GM19351 (cell line): ENCODE measurements around the gene EFNA5.
A peak's percentile ranks its signal among the peaks of the same experiment; 100 is the strongest.

Source experiments
- ATAC-seq: cut with Tn5 transposase; IDR thresholded peaks from one replicate; pipeline ENCODE4 v1.9.1; 2021; ENCODE audit warnings: mild to moderate bottlenecking, moderate library complexity; ENCODE audit not compliant: unreplicated experiment

The EFNA5 gene

DNA sequence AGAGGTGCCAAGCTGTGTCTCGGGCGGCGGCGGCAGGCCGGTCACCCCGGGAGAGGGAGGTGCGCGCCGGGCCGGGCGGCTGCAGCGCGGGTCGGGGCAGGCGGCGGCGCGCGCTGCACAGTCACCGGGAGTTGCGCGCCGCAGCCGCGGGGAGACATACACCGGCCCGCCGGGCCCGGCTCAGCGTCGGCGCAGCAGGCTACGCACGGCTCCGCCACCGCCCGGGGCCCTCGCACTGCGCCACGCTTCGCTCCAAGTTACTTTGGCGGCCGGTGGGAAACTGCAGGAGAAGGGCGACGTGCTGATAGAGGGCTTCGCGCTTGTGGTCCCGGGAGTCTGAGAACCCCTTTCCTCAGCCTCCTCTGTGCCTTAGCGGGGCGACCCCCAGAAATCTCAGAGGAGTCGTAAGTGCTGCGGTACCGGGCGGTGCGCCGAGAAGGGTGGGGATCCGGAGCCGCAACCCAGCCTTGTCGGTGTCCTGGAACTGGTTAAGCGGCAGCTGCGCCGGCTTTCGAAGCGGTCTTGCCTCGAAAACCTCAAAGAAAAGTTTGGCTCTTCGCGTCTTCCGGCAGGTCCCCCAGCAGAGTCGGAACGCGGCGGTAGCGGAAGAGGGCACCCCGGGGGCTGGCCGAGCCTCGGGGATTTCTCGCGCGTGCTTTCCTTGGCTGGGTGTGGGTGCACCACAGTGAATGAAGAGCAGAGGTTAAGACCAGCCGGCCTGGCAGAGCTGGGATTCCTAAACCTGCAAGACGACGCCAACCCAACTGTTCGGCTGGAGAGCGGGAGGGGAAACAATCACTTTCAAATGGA, at the start of gene EFNA5:
EFNA5 (minus strand) TSS at position 6 of the 810 bp plus-strand sequence.
- peak; percentile 33 for ATAC-seq

DNA sequence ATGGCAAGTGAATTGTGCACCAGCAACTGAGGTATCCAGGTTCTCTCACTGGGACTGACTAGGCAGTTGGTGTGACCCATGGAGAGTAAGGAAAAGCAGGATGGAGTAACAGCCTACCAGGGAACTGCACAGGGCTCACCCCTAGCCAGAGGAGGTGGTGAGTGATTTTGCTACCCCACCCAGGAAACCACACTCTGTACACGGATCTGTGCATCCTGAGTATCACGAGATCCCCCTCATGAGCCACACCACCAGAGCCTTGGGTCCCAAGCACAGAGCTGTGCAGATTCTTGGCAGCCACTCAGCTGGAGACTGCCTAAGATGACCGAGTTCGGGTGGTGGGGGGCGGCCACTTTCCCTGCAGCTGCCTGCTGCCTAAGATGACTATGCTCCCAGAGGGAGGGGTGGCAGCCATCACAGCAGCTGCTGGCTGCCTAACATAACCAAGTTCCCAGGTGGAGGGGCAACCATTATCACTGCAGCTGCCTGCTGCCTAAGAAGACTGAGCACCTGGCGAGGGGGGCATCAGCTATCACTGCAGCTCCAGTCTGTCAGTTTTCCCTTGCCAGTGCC, 48.4 kb upstream of the EFNA5 start:
- ATAC-seq: no peak

DNA sequence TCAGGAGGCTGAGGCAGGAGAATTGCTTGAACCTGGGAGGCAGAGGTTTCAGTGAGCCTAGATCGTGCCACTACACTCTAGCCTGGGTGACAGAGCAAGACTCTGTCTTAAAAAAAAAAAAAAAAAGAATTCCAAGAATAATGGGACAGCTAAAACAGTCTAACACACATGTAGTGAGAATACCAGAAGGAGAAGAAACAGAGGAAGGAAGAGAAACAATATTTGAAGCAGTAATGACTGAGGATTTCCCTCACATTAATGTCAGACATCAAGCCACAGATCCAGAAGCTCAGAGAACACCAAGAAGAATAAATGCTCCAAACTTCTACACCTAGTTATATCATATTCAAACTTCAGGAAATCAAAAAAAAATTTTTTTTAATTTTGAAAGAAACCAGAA, 47.1 kb upstream of the EFNA5 start:
- ATAC-seq: no peak

DNA sequence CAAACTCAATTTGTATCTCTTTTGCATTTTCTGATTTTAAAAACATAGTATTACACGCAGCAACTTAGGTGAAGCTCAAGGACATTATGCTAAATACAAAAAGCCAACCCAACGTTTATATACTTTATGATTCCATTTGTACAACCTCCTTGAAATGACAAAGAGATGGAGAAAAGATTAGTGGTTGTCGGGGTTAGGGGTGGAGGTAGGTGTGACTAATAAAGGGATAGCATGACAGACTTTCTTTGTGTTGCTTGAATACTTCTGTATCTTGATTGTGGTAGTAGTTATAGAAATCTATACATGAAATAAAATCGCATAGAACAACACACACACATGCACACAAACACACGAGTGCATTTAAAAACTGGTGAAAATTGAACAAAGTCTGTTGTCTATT, 42.5 kb upstream of the EFNA5 start:
- ATAC-seq: no peak

DNA sequence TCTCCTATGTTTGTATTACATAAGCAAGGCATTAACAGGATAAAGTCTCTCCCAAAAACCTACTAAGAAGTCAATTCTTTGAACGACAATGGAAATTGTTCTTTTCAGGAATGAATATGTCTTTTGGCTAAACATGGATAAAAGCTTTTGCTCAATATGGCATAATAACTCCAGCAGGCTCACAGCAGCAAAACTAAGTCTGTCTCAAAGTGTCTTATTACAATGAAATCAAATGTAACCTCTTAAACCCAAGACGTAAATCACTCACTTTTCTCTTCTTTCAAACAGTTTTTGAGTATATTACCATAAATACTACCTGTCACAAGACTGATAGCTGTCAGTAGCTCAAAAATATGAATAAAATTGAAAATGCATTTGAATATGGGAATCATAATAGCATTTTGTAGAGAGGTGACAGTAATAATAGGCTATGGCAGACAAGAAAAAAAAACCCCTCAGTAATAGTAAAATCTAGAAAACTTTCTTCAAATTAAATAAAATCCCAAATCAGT, 41.7 kb upstream of the EFNA5 start:
- no peak for ATAC-seq

DNA sequence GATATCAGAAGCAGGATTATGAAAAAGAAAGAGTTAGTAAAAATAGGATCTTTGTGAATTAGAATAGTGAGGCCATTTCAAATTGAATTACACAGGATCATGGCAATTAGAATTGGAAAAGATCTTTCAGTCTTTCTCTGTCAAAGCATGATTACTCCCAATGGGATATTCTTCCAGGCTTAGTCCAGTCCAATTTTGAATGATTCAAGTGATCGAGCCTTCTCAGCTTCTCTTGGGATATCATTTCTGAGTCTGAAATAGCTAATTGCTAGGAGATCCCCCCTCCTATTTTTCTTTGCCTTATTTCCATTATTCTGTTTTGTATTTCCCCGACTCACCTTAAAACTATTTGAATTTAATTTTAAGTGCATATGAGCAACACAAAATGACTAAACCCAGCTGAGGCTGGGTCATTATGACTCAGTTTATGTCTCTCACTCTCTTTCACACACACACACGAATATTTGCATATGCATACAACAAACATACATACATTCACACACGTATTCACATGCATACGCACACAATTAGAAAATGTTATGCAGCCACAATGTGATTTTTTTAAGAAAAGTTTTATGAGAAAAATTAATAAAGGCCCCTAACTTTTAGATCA, 34.8 kb upstream of the EFNA5 start:
- no peak for ATAC-seq

- ATAC-seq: no peak
Observed at GRCh38 chr5:107704681-107705401, 34.1 kb upstream of the EFNA5 start.

DNA sequence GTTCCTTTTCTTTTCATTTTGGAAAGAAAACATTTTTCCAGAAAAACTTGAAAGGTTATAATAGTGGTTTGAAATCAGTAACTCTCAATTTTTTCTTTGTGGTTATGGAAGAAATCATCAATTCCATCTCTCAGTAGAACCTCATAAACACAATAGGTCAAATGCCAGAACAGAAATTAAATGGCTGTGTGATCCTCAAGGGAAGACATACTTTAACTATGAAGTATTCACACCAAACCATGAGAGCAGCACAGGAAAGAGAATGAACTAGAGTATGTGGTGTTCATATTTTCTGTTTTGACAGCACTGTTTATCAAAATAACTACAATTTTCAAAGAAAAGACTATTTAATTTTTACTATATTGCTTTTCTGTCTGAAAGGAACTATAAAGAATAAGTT, 29.7 kb upstream of the EFNA5 start:
- ATAC-seq: no peak

GRCh38 chr5:107699425-107699824, 28.7 kb upstream of the EFNA5 start:
- no peak for ATAC-seq

- no peak for ATAC-seq
Observed at GRCh38 chr5:107698286-107698685, 27.5 kb upstream of the EFNA5 start.

- ATAC-seq: no peak
Observed at GRCh38 chr5:107696498-107696897, 25.8 kb upstream of the EFNA5 start.

DNA sequence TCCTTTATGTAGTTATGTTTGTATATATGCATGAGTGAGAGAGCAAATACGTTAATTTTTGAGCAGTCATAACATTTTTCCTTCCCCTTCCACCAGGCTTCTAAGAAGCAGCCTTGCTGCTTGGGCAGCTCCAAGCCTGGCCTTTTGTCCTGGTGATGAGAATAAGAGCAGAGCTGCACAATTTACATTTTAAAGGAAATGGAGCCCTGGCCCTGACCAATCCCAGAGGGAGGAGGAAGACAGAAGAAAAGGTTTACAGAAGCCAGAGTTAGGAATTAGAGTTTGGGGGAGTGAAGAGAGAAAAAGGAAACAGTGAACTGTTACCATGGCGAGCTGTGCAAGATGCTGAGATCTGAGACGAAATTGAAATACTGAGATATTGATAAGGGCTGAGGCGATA, 25.3 kb upstream of the EFNA5 start:
- ATAC-seq: no peak

DNA sequence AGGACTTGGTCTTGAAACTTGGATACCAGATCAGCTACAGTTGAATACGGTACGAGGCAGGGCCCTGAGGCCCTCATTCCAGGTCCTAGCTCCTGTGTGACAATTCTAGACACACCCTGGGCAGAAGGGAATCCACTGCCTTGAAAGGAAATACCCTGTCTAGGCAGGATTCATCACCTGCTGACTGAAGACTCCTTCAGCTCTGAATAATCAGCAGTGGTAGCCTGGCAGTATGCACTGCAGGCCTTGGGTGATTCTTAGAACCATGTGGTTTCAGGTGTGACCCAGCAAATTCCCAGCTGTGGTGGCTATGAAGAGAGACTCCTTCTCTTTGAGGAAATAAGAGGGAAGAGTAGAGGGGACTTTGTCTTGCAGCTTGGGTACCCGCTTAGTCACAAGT, 17.2 kb upstream of the EFNA5 start:
- ATAC-seq: no peak

DNA sequence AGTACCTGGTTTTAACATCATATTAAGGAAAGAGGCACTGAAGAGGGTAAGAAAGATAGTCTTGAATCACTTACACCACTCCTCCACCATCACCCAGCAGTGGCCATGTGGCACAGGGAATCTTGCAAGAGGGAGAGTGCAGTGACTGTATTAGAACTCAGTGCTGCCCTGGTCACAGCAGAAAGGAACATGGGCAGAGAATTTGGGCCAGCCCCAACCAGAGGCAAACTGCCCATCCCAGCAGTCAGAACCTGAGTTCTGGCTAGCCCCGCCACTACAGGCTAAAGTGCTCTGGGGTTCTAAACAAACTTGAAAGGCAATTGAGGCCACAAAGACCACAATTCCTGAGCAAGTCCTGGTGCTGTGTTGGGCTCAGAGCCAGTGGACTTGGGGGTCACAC, 16.7 kb upstream of the EFNA5 start:
- no peak for ATAC-seq

DNA sequence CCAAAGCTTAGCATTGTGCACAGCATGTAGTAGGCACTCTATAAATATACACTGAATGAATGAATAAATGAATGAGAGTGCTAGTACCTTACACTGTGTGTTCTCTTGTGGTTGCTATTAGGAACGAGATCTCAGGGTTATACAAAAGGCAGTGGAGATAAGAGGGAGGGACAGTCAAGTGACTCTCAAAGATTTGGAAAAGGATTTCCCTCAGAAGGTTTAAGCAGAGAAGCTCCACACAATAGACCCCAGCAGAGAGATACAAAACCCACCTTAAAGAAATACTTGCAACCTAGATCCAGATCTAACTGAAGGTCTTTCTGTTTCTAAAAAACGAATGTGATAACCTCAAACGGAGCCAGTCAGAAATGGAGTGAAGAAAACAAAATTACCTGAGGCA, 11.8 kb upstream of the EFNA5 start:
- ATAC-seq: no peak

DNA sequence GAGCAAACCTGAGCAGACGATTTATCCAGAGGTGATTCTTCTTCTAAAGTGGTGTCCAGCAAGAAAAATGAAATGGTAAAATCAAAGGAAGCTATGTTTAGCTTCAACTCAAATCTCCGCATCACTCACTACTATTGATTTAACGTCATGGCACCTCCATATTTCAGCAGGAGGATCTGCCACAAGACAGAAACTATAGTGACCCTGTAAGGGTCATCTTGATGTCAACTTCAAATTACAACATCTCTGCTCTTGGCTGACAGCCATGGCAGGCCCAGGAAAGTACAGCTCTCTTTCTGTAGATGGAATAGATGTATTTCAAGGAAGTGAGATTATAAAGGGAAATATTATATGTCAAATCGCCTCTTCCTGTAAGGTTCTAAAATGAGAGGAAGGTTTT, 10.1 kb upstream of the EFNA5 start:
- ATAC-seq: no peak

DNA sequence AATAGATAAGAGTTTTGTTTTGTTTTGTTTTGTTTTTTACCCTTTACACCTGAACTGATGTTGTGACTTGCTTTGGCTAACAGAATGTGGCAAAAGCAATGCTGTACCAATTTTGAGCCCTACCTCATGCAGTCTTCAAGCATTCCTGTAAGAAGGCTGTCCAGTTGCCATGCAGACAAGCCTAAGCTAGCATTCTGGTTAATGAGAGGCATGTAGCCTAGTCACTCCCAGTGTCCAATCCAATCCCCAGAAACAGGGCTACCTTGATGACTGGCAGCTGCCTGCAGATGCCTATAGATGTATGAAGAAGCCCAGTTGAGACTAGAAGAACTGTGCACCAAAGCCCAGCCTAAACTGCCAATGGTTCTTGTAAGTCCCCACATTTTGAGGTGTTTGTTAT, 9.4 kb upstream of the EFNA5 start:
- no peak for ATAC-seq

DNA sequence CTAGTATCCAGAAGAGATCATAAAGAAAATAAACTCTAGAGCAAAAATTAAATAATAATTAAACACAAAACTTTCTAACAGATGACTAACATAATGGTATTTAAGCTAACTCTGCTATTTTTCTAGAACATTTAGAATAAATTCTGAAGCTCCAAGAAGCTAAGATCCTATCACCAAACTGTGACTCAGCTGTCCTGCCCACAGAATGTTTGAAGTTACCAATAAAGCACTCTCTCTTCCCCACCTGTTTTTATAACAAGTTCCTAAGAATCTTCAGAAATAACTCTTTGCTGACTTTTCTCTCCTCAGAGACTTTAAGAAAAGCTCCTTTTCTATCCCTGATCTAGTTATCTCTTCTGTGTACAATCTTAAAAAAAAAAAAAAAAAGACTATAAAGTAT, 6.0 kb upstream of the EFNA5 start:
- ATAC-seq: no peak

DNA sequence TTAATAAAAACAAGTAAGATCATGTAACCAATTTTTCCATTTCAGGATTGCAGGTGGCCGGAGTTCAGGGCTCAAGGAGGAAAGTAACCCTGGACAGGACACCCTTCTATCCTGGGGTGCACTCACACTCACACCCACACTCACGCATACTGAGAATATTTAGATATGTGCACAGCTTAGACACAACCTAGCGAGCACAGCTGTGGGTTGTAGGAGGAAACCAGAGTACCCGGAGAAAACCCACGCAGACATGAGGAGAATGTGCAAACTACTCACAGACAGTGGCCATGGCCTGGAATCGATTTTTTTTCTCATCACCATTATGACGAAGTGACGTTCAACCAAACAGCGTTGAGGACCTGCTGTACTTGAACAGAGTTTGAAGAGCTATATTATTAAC, 4.5 kb upstream of the EFNA5 start:
- ATAC-seq: no peak

DNA sequence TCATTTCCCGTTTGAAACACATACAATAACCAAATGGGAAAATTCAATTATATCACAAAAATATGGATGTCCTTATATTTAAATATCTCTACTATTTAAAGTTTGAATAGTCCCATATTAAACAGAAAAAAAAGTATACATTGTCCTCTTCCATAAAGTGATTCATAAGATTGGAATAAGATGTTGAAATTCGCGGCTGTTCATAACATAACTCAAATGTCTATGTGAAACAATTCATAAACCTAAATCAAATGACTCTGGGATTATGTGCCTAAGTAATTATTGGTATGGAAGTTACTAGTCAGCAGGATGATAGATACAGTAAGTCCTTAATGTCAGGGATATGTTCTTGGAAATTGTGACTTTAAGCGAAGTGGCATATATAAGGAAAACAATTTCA, 3.9 kb upstream of the EFNA5 start:
- ATAC-seq: no peak

GRCh38 chr5:107673368-107674136, 2.8 kb upstream of the EFNA5 start:
- peak; percentile 58 for ATAC-seq
